ENCODE data around the gene ABL2.

DNA sequence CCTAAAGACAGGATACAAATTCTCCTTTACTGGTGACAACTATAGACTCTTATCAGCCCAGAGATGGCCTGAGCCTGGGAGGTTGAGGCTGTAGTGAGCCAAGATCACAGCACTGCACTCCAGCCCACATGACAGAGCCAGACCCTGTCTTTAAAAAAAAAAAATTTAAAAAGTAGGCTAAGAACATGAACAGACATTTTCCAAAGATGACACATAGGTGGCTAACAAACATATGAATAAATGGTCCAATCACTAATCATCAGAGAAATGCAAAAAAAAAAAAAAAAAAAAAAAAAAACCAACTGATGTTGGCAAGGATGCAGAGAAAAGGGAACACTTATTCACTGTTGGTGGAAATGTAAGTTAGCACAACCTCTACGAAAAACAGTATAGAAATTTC, 82.6 kb downstream of the ABL2 start:
- no peak for TF ChIP-seq POLR2A (IDR thresholded peaks at IDR 0.05; ENCODE audit: low read depth, low read length)
- no peak for TF ChIP-seq PAX5 (IDR thresholded peaks at IDR 0.05; ENCODE audit: insufficient read depth, low read length, severe bottlenecking)

Data from GM12891 (cell line).